Transverse colon (tissue), 4 donors: ENCODE measurements around the gene TNFRSF4. TPM values are rescaled to one million over a fixed set of nuclear protein-coding genes. Genes with fewer than 3 reads are reported as not detected.

ENCODE experiments used
- DNase-seq: peaks from one replicate; pipeline ENCODE4 v3.0.0-alpha.2; 2019
- H3K27ac ChIP-seq, 4 donors: fragments of 200-600 bp; sonication (generic); 2 replicates each; pipeline ENCODE4 v1.5.1; 2016 to 2018; ENCODE audit warnings: inconsistent platforms in 4 of 4
- H3K27me3 ChIP-seq: fragments of 200-600 bp; sonication (generic); 2 replicates; pipeline ENCODE4 v1.5.1; 2017; ENCODE audit warnings: inconsistent platforms
- H3K36me3 ChIP-seq, 4 donors: fragments of 200-600 bp; sonication (generic); 2 replicates each; pipeline ENCODE4 v1.5.1; 2017 to 2019; ENCODE audit warnings: inconsistent platforms in 4 of 4
- H3K4me1 ChIP-seq, 4 donors: fragments of 200-600 bp; sonication (generic); 2 replicates each; pipeline ENCODE4 v1.5.1; 2017 to 2020; ENCODE audit warnings: inconsistent platforms in 4 of 4
- H3K4me3 ChIP-seq, 4 donors: fragments of 200-600 bp; sonication (generic); 1 replicate in 1 of 4; 2 replicates in 3 of 4; pipeline versions ENCODE4 v1.5.1 to v1.6.1; 2017 to 2019; ENCODE audit warnings: inconsistent platforms in 4 of 4
- H3K9me3 ChIP-seq, 2 donors: fragments of 200-600 bp; sonication (generic); 2 replicates each; pipeline ENCODE4 v1.5.1; 2017 to 2019; ENCODE audit warnings: inconsistent platforms in 2 of 2
- CTCF ChIP-seq, 5 experiments: fragments of 200-600 bp in 3 of 5; fragments of 450-650 bp in 2 of 5; sonication (generic) in 3 of 5; IDR thresholded peaks; 1 replicate in 2 of 5; 2 replicates in 3 of 5; pipeline ENCODE4 v1.5.1; 2016 to 2017; ENCODE audit warnings: antibody characterized with exemption in 5 of 5, inconsistent platforms in 3 of 5, mild to moderate bottlenecking in 2 of 5, moderate library complexity in 1 of 5
- EP300 ChIP-seq: sonication (generic); formaldehyde crosslinking; IDR thresholded peaks from one replicate; pipeline ENCODE4 v1.6.1; 2017; ENCODE audit warnings: antibody characterized with exemption, low read depth
- POLR2A ChIP-seq: fragments of 450-650 bp; IDR thresholded peaks from one replicate; pipeline ENCODE4 v1.6.1; 2016; ENCODE audit warnings: antibody characterized with exemption, mild to moderate bottlenecking, moderate library complexity
- POLR2AphosphoS5 ChIP-seq, 3 donors: sonication (generic); formaldehyde crosslinking; IDR thresholded peaks; one replicate each; pipeline ENCODE4 v1.6.1; 2016; ENCODE audit warnings: antibody characterized with exemption in 3 of 3
- WGBS, 2 donors: methylation state at CpG; one replicate each; pipeline ENCODE4 v1.1.5; 2018; ENCODE audit warnings: low coverage in 1 of 2; 5-methylcytosine and 5-hydroxymethylcytosine counted together
- in situ Hi-C, 4 donors: fragments of 200-750 bp; cut with MboI; loops; one replicate each; pipeline versions ENCODE4 v1.15.0 to v1.15.1; 2017; ENCODE audit warnings: low sequenced_read_pairs in 3 of 4, low pct_ligation_motif_present in 1 of 4, low pct_unique_long_range_greater_than_20kb in 1 of 4
- intact Hi-C: fragments of 100-400 bp; cut with DNase I; formaldehyde crosslinking; loops from one replicate; pipeline ENCODE4 v1.15.1; 2023; ENCODE audit warnings: low total_unique reads
- total RNA-seq, 4 donors: library from RNA; depleted of rRNA; stranded (reverse); fragments of >200 nt; gene quantifications; one replicate each; pipeline ENCODE4 v1.1.0, GENCODE V29; 2016

Gene TNFRSF4
- total RNA-seq, 4 donors from 2014 or later, result 0.55 to 4.8 TPM; not detected in 2

GRCh38 chr1:1230656-1231399, 16.9 kb upstream of the TNFRSF4 start:
- TF ChIP-seq POLR2AphosphoS5 (IDR thresholded peaks at IDR 0.05) (peak; percentile 60 to 84 (median 83)), CTCF (IDR thresholded peaks at IDR 0.05) (peak in 4 of 5 experiments; percentile 26 to 78 (median 48)), POLR2A (peak; percentile 77), EP300 (no peak)
- H3K4me3 ChIP-seq, result peak overlapping the region; percentile 87 to 100 (median 98)
- H3K27me3 ChIP-seq, result no peaks in the 10 kb centered on the region
- intact Hi-C loops (no loop called here), in situ Hi-C loops (no loop called here)
- H3K9me3 ChIP-seq, result no peaks in the 10 kb centered on the region
- peak overlapping the region; percentile 97 to 98 (median 98) for H3K27ac ChIP-seq
- peaks cover 0 to 11% (median 2%) of the 10 kb centered on the region in 4 donors for H3K36me3 ChIP-seq
- 1 to 6% methylated on average over 12 to 24 of the region's 24 CpGs for WGBS, 2 donors
- peak; percentile 65 for DNase-seq
- H3K4me1 ChIP-seq, result peaks cover 19 to 34% (median 30%) of the 10 kb centered on the region in 4 donors

- peaks cover 19 to 34% (median 30%) of the 10 kb centered on the region in 4 donors for H3K4me1 ChIP-seq
- no peaks in the 10 kb centered on the region for H3K9me3 ChIP-seq
- H3K4me3 ChIP-seq, result peak overlapping the region in 1 of 4 donors; percentile 97
- H3K27me3 ChIP-seq, result no peaks in the 10 kb centered on the region
- no peak for TF ChIP-seq CTCF (IDR thresholded peaks at IDR 0.05)
- TF ChIP-seq POLR2AphosphoS5 (IDR thresholded peaks at IDR 0.05), result no peak
- no peak for TF ChIP-seq POLR2A
- no peak for TF ChIP-seq EP300
- in situ Hi-C loops (no loop called here), intact Hi-C loops (loop anchor here (10.0 kb wide), 1 partner anchor 75 kb away; no protein-coding TSS in a partner anchor)
- H3K36me3 ChIP-seq, result peaks cover 0 to 11% (median 2%) of the 10 kb centered on the region in 4 donors
- 84% methylated on average over 19 of the region's 19 CpGs; no CpG with 5 or more reads in 1 of the 2 donors for WGBS, 2 donors
- H3K27ac ChIP-seq, result peak overlapping the region in 2 of 4 donors; percentile 97 to 98
- no peak for DNase-seq
Observed at GRCh38 chr1:1229770-1230169, 15.8 kb upstream of the TNFRSF4 start.

DNA sequence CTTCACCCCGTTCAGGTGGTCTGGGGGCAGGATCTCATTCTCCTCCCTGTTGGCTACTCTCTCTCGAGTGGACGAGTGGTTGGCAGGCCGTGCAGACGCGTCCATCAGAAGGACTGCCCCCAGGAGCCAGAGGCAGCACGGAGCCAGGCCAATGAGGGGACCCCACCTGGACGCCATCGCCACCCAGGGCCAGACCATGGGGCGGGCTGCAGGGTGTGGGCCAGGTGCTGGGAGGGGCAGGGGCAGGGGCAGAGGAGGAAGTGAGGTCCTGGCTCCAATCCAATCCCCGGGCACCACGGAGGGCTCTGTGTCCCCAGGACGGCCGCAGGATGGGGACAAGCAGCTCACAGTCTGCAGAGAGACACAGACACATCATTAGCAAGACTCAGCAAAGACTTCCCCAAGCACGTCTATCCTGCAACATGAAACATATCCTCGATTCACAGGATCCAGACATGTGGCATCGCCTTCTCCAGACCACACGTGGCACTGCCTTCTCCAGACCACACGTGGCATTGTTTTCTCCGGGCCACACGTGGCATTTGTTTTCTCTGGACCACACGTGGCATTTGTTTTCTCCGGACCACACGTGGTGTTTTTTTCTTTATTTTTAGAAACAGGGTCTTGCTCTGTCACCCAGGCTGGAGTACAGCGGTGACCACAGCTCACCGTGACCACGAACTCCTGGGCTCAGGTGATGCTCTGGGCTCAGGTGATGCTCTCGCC, 14.8 kb upstream of the TNFRSF4 start:
- peak; percentile 34 for DNase-seq
- intact Hi-C loops (loop anchor here (10.0 kb wide), 1 partner anchor 74 kb away; no protein-coding TSS in a partner anchor), in situ Hi-C loops (no loop called here)
- WGBS, 2 donors, result 82 to 92% methylated on average over 5 to 28 of the region's 28 CpGs
- H3K27me3 ChIP-seq, result no peaks in the 10 kb centered on the region
- H3K36me3 ChIP-seq, result peaks cover 0 to 11% (median 2%) of the 10 kb centered on the region in 4 donors
- no peak overlapping the region for H3K4me3 ChIP-seq
- peaks cover 19 to 34% (median 30%) of the 10 kb centered on the region in 4 donors for H3K4me1 ChIP-seq
- H3K27ac ChIP-seq, result no peak overlapping the region
- no peak for TF ChIP-seq EP300
- TF ChIP-seq POLR2AphosphoS5 (IDR thresholded peaks at IDR 0.05), result no peak
- no peak for TF ChIP-seq CTCF (IDR thresholded peaks at IDR 0.05)
- no peak for TF ChIP-seq POLR2A
- H3K9me3 ChIP-seq, result no peaks in the 10 kb centered on the region

- WGBS, 2 donors, result 98% methylated on average over 16 of the region's 30 CpGs; no CpG with 5 or more reads in 1 of the 2 donors
- Histone ChIP-seq H3K27ac (no peak overlapping the region), H3K27me3 (no peaks in the 10 kb centered on the region), H3K4me1 (peaks cover 19 to 29% (median 28%) of the 10 kb centered on the region in 4 donors), H3K36me3 (peaks cover 0 to 11% (median 4%) of the 10 kb centered on the region in 4 donors), H3K9me3 (no peaks in the 10 kb centered on the region), H3K4me3 (no peak overlapping the region)
- no peak for DNase-seq
- in situ Hi-C loops, result no loop called here
- intact Hi-C loops, result loop anchor here (10.0 kb wide), 1 partner anchor 73 kb away; no protein-coding TSS in a partner anchor
- no peak for TF ChIP-seq EP300
- no peak for TF ChIP-seq CTCF (IDR thresholded peaks at IDR 0.05)
- no peak for TF ChIP-seq POLR2A
- TF ChIP-seq POLR2AphosphoS5 (IDR thresholded peaks at IDR 0.05), result no peak
Observed at GRCh38 chr1:1228187-1228586, 14.2 kb upstream of the TNFRSF4 start.
